Measurements from ENCODE around the gene PBRM1. TPM values are rescaled to one million over a fixed set of nuclear protein-coding genes. Genes with fewer than 3 reads are reported as not detected.

The PBRM1 gene
- total RNA-seq, 1 experiment from 2014 or later, result 74.2 TPM

DNA sequence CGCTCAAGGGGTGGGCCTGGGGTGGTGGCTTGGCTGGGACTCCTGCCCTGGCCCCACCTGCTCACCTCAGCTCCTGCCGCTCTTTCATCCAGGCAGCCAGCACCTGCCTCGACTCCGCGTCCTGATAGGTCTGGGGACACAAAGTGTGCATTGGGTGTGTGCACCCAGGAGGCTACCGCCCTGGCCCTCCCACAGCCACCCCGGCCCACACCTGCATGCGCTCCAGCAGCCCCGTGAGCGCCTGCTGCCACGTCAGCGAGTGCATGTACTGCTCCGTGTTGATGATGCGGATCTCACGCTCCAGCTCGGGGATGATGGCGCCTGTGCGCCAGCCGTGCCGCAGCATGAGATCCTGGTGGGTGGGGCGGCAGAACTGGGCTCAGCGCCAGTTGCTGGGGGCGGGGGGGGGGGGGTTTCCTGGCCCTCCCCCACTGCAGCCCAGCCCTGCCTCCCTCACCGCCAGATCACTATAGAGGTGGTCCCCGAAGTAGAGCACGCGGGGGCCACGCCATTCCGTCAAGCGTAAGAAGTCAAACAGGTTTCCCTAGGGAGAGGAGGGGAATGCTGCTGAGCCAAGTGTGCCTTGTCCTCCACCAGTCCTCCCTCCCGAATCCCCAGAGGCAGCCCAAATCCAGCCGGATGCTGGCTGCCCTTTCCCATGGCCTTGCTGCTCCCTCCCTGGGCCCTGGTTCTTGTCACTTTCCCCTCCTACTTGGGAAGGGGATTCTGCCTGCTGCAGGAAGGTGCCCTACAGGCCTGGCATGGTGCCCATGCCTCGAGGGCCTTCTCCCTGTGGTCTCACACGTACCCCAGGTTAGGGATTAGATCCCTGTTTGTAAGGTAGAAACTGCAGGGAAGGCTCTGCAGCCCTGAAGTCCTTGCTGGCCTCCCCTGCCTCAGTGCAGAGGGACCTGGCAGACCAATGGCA lies 160.7 kb downstream of the PBRM1 start:
- H2AFZ ChIP-seq (ENCODE audit: low read length), result no peak overlapping the region
- no peaks in the 10 kb centered on the region for H3K9me3 Mint-ChIP-seq
- no peak overlapping the region for H3K18ac ChIP-seq (ENCODE audit: insufficient read length, low read depth, low read length)
- no peaks in the 10 kb centered on the region for H3K9me3 ChIP-seq (ENCODE audit: control insufficient read depth, low read depth, low read length)
- H2BK5ac ChIP-seq (ENCODE audit: insufficient read length, low read length), result no peak overlapping the region
- H2BK15ac ChIP-seq (ENCODE audit: low read depth, low read length), result no peak overlapping the region
- no peak overlapping the region for H3K27ac ChIP-seq (ENCODE audit: insufficient read length, low read depth, low read length)
- H3K27me3 ChIP-seq (ENCODE audit: insufficient read depth, low read length), result no peaks in the 10 kb centered on the region
- H2BK20ac ChIP-seq (ENCODE audit: low read depth, low read length, poor library complexity, severe bottlenecking), result no peak overlapping the region
- TF ChIP-seq, protein P1, sequence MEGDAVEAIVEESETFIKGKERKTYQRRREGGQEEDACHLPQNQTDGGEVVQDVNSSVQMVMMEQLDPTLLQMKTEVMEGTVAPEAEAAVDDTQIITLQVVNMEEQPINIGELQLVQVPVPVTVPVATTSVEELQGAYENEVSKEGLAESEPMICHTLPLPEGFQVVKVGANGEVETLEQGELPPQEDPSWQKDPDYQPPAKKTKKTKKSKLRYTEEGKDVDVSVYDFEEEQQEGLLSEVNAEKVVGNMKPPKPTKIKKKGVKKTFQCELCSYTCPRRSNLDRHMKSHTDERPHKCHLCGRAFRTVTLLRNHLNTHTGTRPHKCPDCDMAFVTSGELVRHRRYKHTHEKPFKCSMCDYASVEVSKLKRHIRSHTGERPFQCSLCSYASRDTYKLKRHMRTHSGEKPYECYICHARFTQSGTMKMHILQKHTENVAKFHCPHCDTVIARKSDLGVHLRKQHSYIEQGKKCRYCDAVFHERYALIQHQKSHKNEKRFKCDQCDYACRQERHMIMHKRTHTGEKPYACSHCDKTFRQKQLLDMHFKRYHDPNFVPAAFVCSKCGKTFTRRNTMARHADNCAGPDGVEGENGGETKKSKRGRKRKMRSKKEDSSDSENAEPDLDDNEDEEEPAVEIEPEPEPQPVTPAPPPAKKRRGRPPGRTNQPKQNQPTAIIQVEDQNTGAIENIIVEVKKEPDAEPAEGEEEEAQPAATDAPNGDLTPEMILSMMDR (conservative IDR thresholded peaks at IDR 0.05), result no peak
- no peaks in the 10 kb centered on the region for H3K23me2 ChIP-seq (ENCODE audit: insufficient read length, low read depth, low read length, poor library complexity, severe bottlenecking)
- H4K5ac ChIP-seq (ENCODE audit: insufficient read length, low read depth, low read length), result no peak overlapping the region
- H3K4me1 ChIP-seq (ENCODE audit: insufficient read depth, low read length), result no peaks in the 10 kb centered on the region
- H3K79me2 ChIP-seq (ENCODE audit: insufficient read depth, low read length), result no peaks in the 10 kb centered on the region
- H3T11ph ChIP-seq (ENCODE audit: low read length), result no peak overlapping the region
- no peaks in the 10 kb centered on the region for H3K4me1 Mint-ChIP-seq
- H3K4me2 ChIP-seq (ENCODE audit: insufficient read depth, insufficient read length, low read length), result no peak overlapping the region
- H3K27ac Mint-ChIP-seq, result peak overlapping the region in 1 of 3 experiments; percentile 55; a peak in 1 of 7 replicates
- H3K9ac ChIP-seq (ENCODE audit: extremely low read depth, insufficient read length, low read length), result no peak overlapping the region
- no peak overlapping the region for H2BK12ac ChIP-seq (ENCODE audit: insufficient read length, low read depth, low read length)
- WGBS (ENCODE audit: extremely low coverage, insufficient read length, low lambda C conversion rate), result no CpG with 5 or more reads among the region's 34 CpGs
- no peaks in the 10 kb centered on the region for H4K20me1 ChIP-seq (ENCODE audit: control insufficient read depth, insufficient read depth, insufficient read length)
- H3K79me1 ChIP-seq (ENCODE audit: insufficient read depth, low read depth, low read length, poor library complexity, severe bottlenecking), result no peaks in the 10 kb centered on the region
- no peak overlapping the region for H3K4ac ChIP-seq (ENCODE audit: low read depth, low read length)
- H3K14ac ChIP-seq (ENCODE audit: insufficient read depth, low read length), result no peak overlapping the region
- no peak overlapping the region for H3K23ac ChIP-seq (ENCODE audit: insufficient read length, low read depth, low read length)
- H3K27me3 Mint-ChIP-seq (ENCODE audit: low read depth), result no peaks in the 10 kb centered on the region; the same call in 1 of the 2 replicates
- H2BK120ac ChIP-seq (ENCODE audit: low read depth, low read length, poor library complexity, severe bottlenecking), result no peak overlapping the region
- H4K91ac ChIP-seq (ENCODE audit: insufficient read length, low read depth, low read length), result no peak overlapping the region
- peaks cover 28 to 63% (median 59%) of the 10 kb centered on the region in 3 experiments; a peak in 6 of 7 replicates for H3K36me3 Mint-ChIP-seq (ENCODE audit: insufficient read depth in 1 of 3, low read depth in 3 of 3)
- H4K8ac ChIP-seq (replicated peaks; ENCODE audit: insufficient read length, low read depth, low read length), result no peak overlapping the region
- no peak overlapping the region for H2AK5ac ChIP-seq (ENCODE audit: insufficient read length, low read length)
- H3K56ac ChIP-seq (ENCODE audit: insufficient read length, low read depth, low read length), result no peak overlapping the region
- no peak for DNase-seq
- H3K4me3 Mint-ChIP-seq, result no peak overlapping the region

Measured in H9 (cell line).